GM18507 (cell line): Measurements from ENCODE around the gene SP7.

Experiments
- DNase-seq: peaks from one replicate; pipeline ENCODE4 v3.0.0; 2011; ENCODE audit warnings: low read depth; ENCODE audit not compliant: insufficient read length; ENCODE audit errors: extremely low spot score
- FAIRE-seq: peaks from 2 replicates; lab custom pipeline; 2011; peaks lifted over from hg19 to GRCh38; lab: Jason Lieb, UNC

SP7 gene

DNA sequence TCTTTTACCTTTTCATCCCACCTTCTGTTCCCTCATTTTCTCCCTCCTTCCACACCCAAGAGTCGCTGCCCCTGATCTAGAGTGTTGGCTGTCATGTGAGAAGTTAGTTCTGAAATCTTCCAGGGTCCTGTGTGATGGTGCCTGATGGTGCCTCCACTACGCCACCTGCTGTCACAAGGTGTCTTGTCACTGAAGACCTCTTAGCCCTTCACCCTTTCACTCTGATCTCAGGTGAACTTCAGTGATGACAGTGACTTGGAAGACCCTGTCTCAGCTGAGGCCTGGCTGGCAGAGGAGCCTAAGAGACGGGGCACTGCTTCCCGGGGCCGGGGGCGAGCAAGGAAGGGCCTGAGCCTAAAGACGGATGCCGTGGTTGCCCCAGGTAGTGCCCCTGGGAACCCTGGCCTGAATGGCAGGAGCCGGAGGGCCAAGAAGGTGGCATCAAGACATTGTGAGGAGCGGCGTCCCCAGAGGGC is 48.4 kb downstream of the SP7 start:
- FAIRE-seq (peak; percentile 86), DNase-seq (peak; percentile 46)

DNA sequence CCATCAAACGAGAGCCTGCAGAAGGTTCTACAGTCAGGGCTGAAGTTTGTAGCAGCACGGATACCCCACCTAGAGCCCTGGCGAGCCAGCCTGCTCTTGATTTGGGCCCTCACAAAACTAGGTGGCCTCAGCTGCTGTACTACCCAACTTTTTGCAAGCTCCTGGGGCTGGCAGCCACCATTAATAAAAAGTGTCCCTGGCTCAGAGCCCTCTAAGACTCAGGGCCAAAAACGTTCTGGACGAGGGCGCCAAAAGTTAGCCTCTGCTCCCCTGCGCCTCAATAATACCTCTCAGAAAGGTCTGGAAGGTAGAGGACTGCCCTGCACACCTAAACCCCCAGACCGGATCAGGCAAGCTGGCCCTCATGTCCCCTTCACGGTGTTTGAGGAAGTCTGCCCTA is 49.7 kb downstream of the SP7 start:
- FAIRE-seq (no peak), DNase-seq (no peak)

DNA sequence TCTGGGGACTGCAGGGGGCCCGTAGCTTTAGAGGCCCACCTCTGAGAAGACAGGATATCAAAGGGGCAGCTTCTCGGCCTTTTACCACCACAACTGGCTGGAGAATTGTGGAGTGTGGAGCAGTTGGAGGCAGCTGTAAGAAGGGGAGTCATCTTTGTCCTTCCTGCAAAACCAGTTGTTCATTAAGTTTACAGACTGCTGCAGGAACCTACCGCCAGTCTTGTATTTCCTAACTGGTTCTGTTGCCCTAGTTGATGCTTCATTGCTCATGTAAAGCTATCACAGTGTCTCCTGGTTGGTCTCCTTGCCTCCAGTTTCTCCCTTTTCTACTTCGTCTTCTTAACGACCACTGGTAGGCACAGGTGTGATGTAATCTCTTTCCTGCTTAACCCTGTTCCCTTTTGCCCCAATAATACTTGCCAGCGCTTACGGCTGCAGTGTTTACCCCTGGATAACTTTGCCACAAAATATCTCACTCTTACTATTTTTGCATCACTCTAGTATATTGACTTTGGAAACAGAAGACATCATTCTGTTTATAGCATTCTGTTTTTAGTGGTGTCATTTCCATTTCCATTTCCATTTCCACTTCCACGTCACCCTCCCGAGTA is 56.2 kb downstream of the SP7 start:
- no peak for FAIRE-seq

DNA sequence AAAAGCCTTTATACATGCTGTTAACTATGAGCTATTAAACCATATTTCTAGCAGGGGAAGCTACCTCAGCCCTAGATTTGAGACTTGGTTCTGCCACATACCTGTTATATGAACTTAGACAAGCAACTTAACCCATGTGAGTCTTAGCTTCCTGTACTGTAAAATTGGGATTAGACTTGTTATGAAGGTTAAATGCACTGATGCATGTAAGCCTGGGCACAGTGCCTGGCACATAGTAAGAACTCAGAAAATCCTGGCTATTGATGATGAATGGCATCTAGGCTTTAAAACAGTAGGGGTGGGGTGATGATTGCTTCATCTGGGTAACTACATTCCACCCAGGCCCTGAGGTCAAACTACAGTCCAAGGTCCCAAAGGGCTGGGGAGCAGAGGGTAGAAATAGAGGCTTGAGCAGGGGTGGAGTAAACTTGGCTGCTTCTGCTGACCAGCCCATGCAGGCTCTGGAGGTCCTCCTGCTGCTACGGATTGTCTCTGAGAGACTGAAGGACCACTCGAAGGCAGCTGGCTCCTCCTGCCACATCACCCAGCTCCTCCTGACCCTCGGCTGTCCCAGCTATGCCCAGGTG is 56.8 kb downstream of the SP7 start:
- FAIRE-seq = no peak

More for the DNA sequence above, 56.2 kb downstream of the SP7 start:
- DNase-seq = no peak

DNA sequence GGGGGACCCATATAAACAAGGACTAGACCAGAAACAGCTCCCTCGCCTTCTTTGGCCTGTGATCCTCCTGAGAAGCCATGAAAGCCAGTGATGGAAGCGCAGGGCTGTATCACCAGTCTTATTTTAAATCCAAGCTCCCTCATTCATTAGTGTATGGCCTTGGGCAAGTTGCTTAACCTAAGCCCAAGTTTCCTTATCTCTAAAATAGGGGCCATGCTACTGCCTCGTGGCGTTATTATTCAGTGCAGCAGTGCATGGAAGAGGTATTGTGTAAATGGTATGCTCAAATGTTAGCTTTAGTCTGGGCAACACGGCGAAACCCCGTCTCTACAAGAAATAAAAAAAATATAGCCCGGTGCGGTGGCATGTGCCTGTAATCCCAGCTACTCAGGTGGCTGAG is 58.2 kb downstream of the SP7 start:
- DNase-seq (no peak), FAIRE-seq (no peak)

More for the DNA sequence above, 56.8 kb downstream of the SP7 start:
- DNase-seq = no peak
